RWPE2 (cell line): ENCODE measurements around the gene CDK8.

Source experiments
- ATAC-seq: fragments of 200-7000 bp; cut with Tn5 transposase; 3 replicates; pipeline ENCODE4 v1.9.1; 2021; ENCODE audit warnings: low read depth
- DNase-seq: peaks from one replicate; pipeline ENCODE4 v3.0.0-alpha.2; 2020; ENCODE audit warnings: low spot score
- H3K27ac ChIP-seq: fragments of 450-650 bp; 2 replicates; pipeline ENCODE4 v1.5.1; 2017; ENCODE audit warnings: mild to moderate bottlenecking; ENCODE audit not compliant: poor library complexity, severe bottlenecking
- H3K27me3 ChIP-seq: fragments of 250-450 bp; sonication (Bioruptor Pico); 2 replicates; pipeline ENCODE4 v1.5.1; 2021; ENCODE audit warnings: mild to moderate bottlenecking, moderate library complexity; ENCODE audit not compliant: insufficient read depth, poor library complexity, severe bottlenecking
- H3K36me3 ChIP-seq: fragments of 250-450 bp; sonication (Bioruptor Pico); 2 replicates; pipeline ENCODE4 v1.5.1; 2020; ENCODE audit warnings: low read depth, mild to moderate bottlenecking, moderate library complexity
- H3K4me1 ChIP-seq: fragments of 250-450 bp; sonication (Bioruptor Pico); 2 replicates; pipeline ENCODE4 v1.5.1; 2021; ENCODE audit warnings: mild to moderate bottlenecking, moderate library complexity; ENCODE audit not compliant: insufficient read depth, poor library complexity, severe bottlenecking
- H3K4me3 ChIP-seq: fragments of 250-450 bp; sonication (Bioruptor Pico); 2 replicates; pipeline ENCODE4 v1.5.1; 2021; ENCODE audit warnings: mild to moderate bottlenecking, moderate library complexity; ENCODE audit not compliant: severe bottlenecking
- H3K9me3 ChIP-seq: fragments of 250-450 bp; sonication (Bioruptor Pico); 2 replicates; pipeline ENCODE4 v1.5.1; 2021; ENCODE audit warnings: mild to moderate bottlenecking, moderate library complexity; ENCODE audit not compliant: severe bottlenecking
- CTCF ChIP-seq: fragments of 450-650 bp; IDR thresholded peaks from one replicate; pipeline ENCODE4 v1.5.1; 2017; ENCODE audit warnings: mild to moderate bottlenecking, moderate library complexity; ENCODE audit not compliant: poor library complexity, severe bottlenecking

CDK8 gene

GRCh38 chr13:26219726-26220125 is 34.2 kb upstream of the CDK8 start:
- Histone ChIP-seq H3K27ac (no peak overlapping the region), H3K9me3 (no peaks in the 10 kb centered on the region), H3K4me1 (peaks cover 14% of the 10 kb centered on the region), H3K27me3 (no peaks in the 10 kb centered on the region), H3K36me3 (peaks cover 63% of the 10 kb centered on the region), H3K4me3 (no peak overlapping the region)
- ATAC-seq (no peak), DNase-seq (no peak)
- no peak for TF ChIP-seq CTCF

- Histone ChIP-seq H3K4me3 (peak overlapping the region; percentile 97), H3K9me3 (no peaks in the 10 kb centered on the region), H3K27me3 (no peaks in the 10 kb centered on the region), H3K36me3 (peaks cover 55% of the 10 kb centered on the region), H3K4me1 (peaks cover 14% of the 10 kb centered on the region), H3K27ac (peak overlapping the region; percentile 78)
- TF ChIP-seq CTCF = no peak
- DNase-seq = no peak
- no peak for ATAC-seq
Measured at GRCh38 chr13:26220575-26220974, 33.4 kb upstream of the CDK8 start.

- peak overlapping the region; percentile 78 for H3K27ac ChIP-seq
- TF ChIP-seq CTCF = no peak
- ATAC-seq (peak; percentile 55), DNase-seq (no peak)
- no peaks in the 10 kb centered on the region for H3K9me3 ChIP-seq
- H3K27me3 ChIP-seq = no peaks in the 10 kb centered on the region
- peaks cover 14% of the 10 kb centered on the region for H3K4me1 ChIP-seq
- peak overlapping the region; percentile 97 for H3K4me3 ChIP-seq
- peaks cover 47% of the 10 kb centered on the region for H3K36me3 ChIP-seq
Measured at GRCh38 chr13:26221399-26221720, 32.6 kb upstream of the CDK8 start.

GRCh38 chr13:26221721-26222519 is 32.0 kb upstream of the CDK8 start, which contains the start of gene RNF6:
TSS of gene RNF6 (minus strand) at chr13:26222314. CDS start at chr13:26219649, 2,665 bp downstream.
- H3K27ac ChIP-seq = peak within 1 kb of the TSS; percentile 78

More at GRCh38 chr13:26221721-26222519, 32.0 kb upstream of the CDK8 start, which contains the start of gene RNF6:
- TF ChIP-seq CTCF = no peak
- ATAC-seq (peak; percentile 99), DNase-seq (peak; percentile 92)
- Histone ChIP-seq H3K4me3 (peak within 1 kb of the TSS; percentile 97), H3K9me3 (no peaks in the 10 kb centered on the region), H3K27me3 (no peaks in the 10 kb centered on the region), H3K36me3 (peaks cover 41% of the 10 kb centered on the region), H3K4me1 (peaks cover 14% of the 10 kb centered on the region)
